ENCODE measurements around the gene SUPT4H1.

SUPT4H1 gene

DNA sequence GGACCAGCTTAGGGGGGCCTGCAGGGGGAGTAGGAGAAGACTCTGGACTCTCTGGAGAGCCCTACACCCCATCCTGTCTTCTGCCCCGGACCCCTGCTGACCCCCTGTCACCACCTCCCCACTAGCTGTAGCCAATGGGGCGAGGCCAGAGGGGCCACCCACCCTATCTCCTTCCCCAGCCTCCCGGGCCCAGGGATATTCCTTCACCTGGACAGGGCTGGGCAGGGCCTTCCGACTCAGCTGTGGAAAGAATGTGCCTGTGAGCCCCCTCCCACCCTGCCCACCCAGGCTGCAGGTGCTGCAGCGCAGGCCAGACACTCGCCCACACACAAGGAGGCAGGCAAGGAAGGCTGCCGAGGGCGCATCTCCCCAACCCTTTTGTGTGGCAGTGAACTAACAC is 46.4 kb downstream of the SUPT4H1 start:
- H3K27ac ChIP-seq = no peak overlapping the region
- no peak for TF ChIP-seq FOXP2 (optimal IDR thresholded peaks at IDR 0.05; ENCODE audit: control extremely low read depth, extremely low read length, insufficient read depth)
- TF ChIP-seq POLR2AphosphoS5 (IDR thresholded peaks at IDR 0.05; ENCODE audit: borderline replicate concordance, low read depth, low read length) = no peak
- no peak for TF ChIP-seq EZH2 (IDR thresholded peaks at IDR 0.05)

GRCh38 chr17:58304750-58305486 is 47.1 kb downstream of the SUPT4H1 start:
- TF ChIP-seq POLR2AphosphoS5 (IDR thresholded peaks at IDR 0.05; ENCODE audit: borderline replicate concordance, low read depth, low read length) = no peak
- TF ChIP-seq EZH2 (IDR thresholded peaks at IDR 0.05) = no peak
- TF ChIP-seq FOXP2 (optimal IDR thresholded peaks at IDR 0.05; ENCODE audit: control extremely low read depth, extremely low read length, insufficient read depth) = no peak
- DNase-seq (ENCODE audit: low read depth, low spot score) = no peak
- Histone ChIP-seq H3K9ac (ENCODE audit: insufficient read length) (no peak overlapping the region), H3K4me3 (no peak overlapping the region), H3K27ac (no peak overlapping the region), H3K9me3 (ENCODE audit: low read depth, low read length) (no peaks in the 10 kb centered on the region), H3K36me3 (ENCODE audit: insufficient read depth, low read length) (no peaks in the 10 kb centered on the region)

More for the DNA sequence above, 46.4 kb downstream of the SUPT4H1 start:
- Histone ChIP-seq H3K9me3 (ENCODE audit: low read depth, low read length) (no peaks in the 10 kb centered on the region), H3K4me3 (no peak overlapping the region), H3K9ac (ENCODE audit: insufficient read length) (no peak overlapping the region), H3K36me3 (ENCODE audit: insufficient read depth, low read length) (no peaks in the 10 kb centered on the region)
- no peak for DNase-seq (ENCODE audit: low read depth, low spot score)

GRCh38 chr17:58303971-58304749 is 47.8 kb downstream of the SUPT4H1 start:
- no peak overlapping the region for H3K9ac ChIP-seq (ENCODE audit: insufficient read length)
- no peak for TF ChIP-seq FOXP2 (optimal IDR thresholded peaks at IDR 0.05; ENCODE audit: control extremely low read depth, extremely low read length, insufficient read depth)
- no peak for TF ChIP-seq POLR2AphosphoS5 (IDR thresholded peaks at IDR 0.05; ENCODE audit: borderline replicate concordance, low read depth, low read length)
- no peak for TF ChIP-seq EZH2 (IDR thresholded peaks at IDR 0.05)
- no peak overlapping the region for H3K27ac ChIP-seq

DNA sequence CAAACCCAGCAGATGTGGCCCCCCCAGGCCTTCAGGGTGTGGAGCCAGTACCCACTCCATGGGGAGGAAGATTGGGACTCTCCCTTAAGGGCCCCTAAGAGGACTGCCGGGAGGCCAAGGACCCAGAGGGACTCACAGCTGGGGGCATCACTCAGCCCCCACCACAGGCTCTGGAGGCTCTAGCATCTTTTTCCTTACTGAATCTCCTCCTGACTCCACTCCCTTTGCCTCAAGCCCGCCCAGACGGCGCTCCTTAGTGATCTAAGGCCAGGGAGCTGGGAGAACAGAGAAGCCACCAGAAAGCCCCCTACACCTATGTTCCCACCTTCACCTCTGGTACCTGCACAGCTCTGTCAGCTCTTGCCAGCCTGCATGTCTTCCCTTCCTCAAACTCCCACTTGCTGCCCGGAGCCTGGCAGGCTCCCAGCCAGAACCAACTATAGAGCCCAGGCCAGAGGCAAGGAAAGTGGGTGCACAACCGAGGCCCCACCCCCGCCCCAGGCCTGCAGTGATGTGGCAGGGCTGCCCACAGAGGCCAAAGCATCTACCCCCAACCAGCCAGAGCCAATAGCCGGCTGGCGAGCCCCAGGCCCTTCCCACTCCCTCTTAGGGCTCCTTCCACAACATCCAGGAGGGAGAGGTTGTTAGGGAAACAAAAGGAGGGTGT is 48.9 kb downstream of the SUPT4H1 start:
- H3K36me3 ChIP-seq (ENCODE audit: insufficient read depth, low read length) = no peaks in the 10 kb centered on the region
- H3K27ac ChIP-seq = no peak overlapping the region
- TF ChIP-seq EZH2 (IDR thresholded peaks at IDR 0.05) (no peak), FOXP2 (optimal IDR thresholded peaks at IDR 0.05; ENCODE audit: control extremely low read depth, extremely low read length, insufficient read depth) (no peak), POLR2AphosphoS5 (IDR thresholded peaks at IDR 0.05; ENCODE audit: borderline replicate concordance, low read depth, low read length) (no peak)
- H3K4me3 ChIP-seq = no peak overlapping the region
- H3K9ac ChIP-seq (ENCODE audit: insufficient read length) = no peak overlapping the region
- no peaks in the 10 kb centered on the region for H3K9me3 ChIP-seq (ENCODE audit: low read depth, low read length)
- DNase-seq (ENCODE audit: low read depth, low spot score) = no peak

More at GRCh38 chr17:58303971-58304749, 47.8 kb downstream of the SUPT4H1 start:
- no peaks in the 10 kb centered on the region for H3K9me3 ChIP-seq (ENCODE audit: low read depth, low read length)
- DNase-seq (ENCODE audit: low read depth, low spot score) = no peak
- no peaks in the 10 kb centered on the region for H3K36me3 ChIP-seq (ENCODE audit: insufficient read depth, low read length)
- no peak overlapping the region for H3K4me3 ChIP-seq

- no peak for DNase-seq (ENCODE audit: low read depth, low spot score)
- H3K9me3 ChIP-seq (ENCODE audit: low read depth, low read length) = no peaks in the 10 kb centered on the region
- TF ChIP-seq POLR2AphosphoS5 (IDR thresholded peaks at IDR 0.05; ENCODE audit: borderline replicate concordance, low read depth, low read length) (no peak), FOXP2 (optimal IDR thresholded peaks at IDR 0.05; ENCODE audit: control extremely low read depth, extremely low read length, insufficient read depth) (no peak), EZH2 (IDR thresholded peaks at IDR 0.05) (no peak)
- H3K27ac ChIP-seq = no peak overlapping the region
- no peak overlapping the region for H3K9ac ChIP-seq (ENCODE audit: insufficient read length)
- H3K36me3 ChIP-seq (ENCODE audit: insufficient read depth, low read length) = no peaks in the 10 kb centered on the region
- H3K4me3 ChIP-seq = no peak overlapping the region
Measured at GRCh38 chr17:58302171-58302918, 49.7 kb downstream of the SUPT4H1 start.

- TF ChIP-seq POLR2AphosphoS5 (IDR thresholded peaks at IDR 0.05; ENCODE audit: borderline replicate concordance, low read depth, low read length) (no peak), FOXP2 (optimal IDR thresholded peaks at IDR 0.05; ENCODE audit: control extremely low read depth, extremely low read length, insufficient read depth) (no peak), EZH2 (IDR thresholded peaks at IDR 0.05) (no peak)
- DNase-seq (ENCODE audit: low read depth, low spot score) = no peak
- H3K4me3 ChIP-seq = no peak overlapping the region
- H3K27ac ChIP-seq = no peak overlapping the region
- H3K36me3 ChIP-seq (ENCODE audit: insufficient read depth, low read length) = no peaks in the 10 kb centered on the region
- no peaks in the 10 kb centered on the region for H3K9me3 ChIP-seq (ENCODE audit: low read depth, low read length)
- H3K9ac ChIP-seq (ENCODE audit: insufficient read length) = no peak overlapping the region
Measured at GRCh38 chr17:58301504-58302150, 50.4 kb downstream of the SUPT4H1 start.

GRCh38 chr17:58300336-58300735 is 51.7 kb downstream of the SUPT4H1 start:
- H3K9ac ChIP-seq (ENCODE audit: insufficient read length) = no peak overlapping the region
- no peak for DNase-seq (ENCODE audit: low read depth, low spot score)
- no peaks in the 10 kb centered on the region for H3K36me3 ChIP-seq (ENCODE audit: insufficient read depth, low read length)
- H3K27ac ChIP-seq = no peak overlapping the region
- no peaks in the 10 kb centered on the region for H3K9me3 ChIP-seq (ENCODE audit: low read depth, low read length)
- no peak for TF ChIP-seq FOXP2 (optimal IDR thresholded peaks at IDR 0.05; ENCODE audit: control extremely low read depth, extremely low read length, insufficient read depth)
- TF ChIP-seq EZH2 (IDR thresholded peaks at IDR 0.05) = no peak
- no peak for TF ChIP-seq POLR2AphosphoS5 (IDR thresholded peaks at IDR 0.05; ENCODE audit: borderline replicate concordance, low read depth, low read length)
- H3K4me3 ChIP-seq = no peak overlapping the region
